SK-N-MC (cell line): ENCODE results near the gene MRPL2.

Experiments used
- EZH2 ChIP-seq: fragments of 200-600 bp; sonication (generic); IDR thresholded peaks from one replicate; pipeline ENCODE4 v1.6.1; 2017; ENCODE audit warnings: antibody characterized with exemption
- POLR2AphosphoS5 ChIP-seq: IDR thresholded peaks from 2 replicates; pipeline ENCODE4 v1.6.1; 2012; ENCODE audit warnings: mild to moderate bottlenecking, low read depth, low read length, borderline replicate concordance

DNA sequence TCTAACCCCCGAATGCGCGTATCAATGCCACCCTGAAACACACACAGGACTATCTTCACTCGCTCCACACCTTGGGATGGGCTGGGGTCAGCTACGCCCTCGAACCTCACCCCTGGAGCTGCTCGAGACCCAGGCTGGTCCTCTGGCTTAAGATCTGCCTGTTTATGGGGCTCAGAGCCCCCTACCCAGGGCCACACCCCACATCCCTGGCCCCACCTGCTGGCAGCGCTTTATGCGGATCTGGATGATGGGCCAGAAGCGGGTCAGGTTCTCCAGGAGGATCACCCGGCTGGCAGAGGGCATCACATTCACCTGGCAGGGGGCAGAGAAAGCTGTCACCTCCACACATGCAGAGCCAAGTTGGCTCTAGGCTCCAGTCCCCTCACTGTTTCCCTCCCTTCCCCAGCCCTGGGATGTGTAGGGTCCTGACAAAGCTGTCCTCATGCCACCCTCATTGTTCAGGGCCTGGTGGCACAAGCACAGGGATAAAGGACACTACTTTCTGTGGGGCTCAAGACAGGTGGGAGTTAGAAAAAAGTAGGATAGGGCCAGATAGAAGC lies 13.8 kb downstream of the MRPL2 start:
- TF ChIP-seq EZH2 (no peak), POLR2AphosphoS5 (no peak)
